Osteoblast (primary cell): Measurements from ENCODE around the gene MAGEF1. TPM values are rescaled to one million over a fixed set of nuclear protein-coding genes. Genes with fewer than 3 reads are reported as not detected.

Source experiments
- DNase-seq: peaks from one replicate; pipeline ENCODE4 v3.0.0; 2011; ENCODE audit warnings: low spot score, mixed read lengths; ENCODE audit not compliant: insufficient read length; ENCODE audit errors: missing footprints
- H2AFZ ChIP-seq: 2 replicates; pipeline ENCODE4 v1.6.0; 2011; ENCODE audit warnings: mild to moderate bottlenecking, low read length
- H3K27ac ChIP-seq: 2 replicates; pipeline ENCODE4 v1.5.1; 2011; ENCODE audit warnings: mild to moderate bottlenecking, low read depth, low read length, moderate library complexity
- H3K27me3 ChIP-seq: 2 replicates; pipeline ENCODE4 v1.6.0; 2012; ENCODE audit warnings: mild to moderate bottlenecking, control low read depth, inconsistent platforms, low read length, moderate library complexity; ENCODE audit not compliant: insufficient read depth
- H3K36me3 ChIP-seq: 2 replicates; pipeline ENCODE4 v1.5.1; 2011; ENCODE audit warnings: mild to moderate bottlenecking, low read length, control low read depth, moderate library complexity; ENCODE audit not compliant: insufficient read depth
- H3K4me1 ChIP-seq: 2 replicates; pipeline ENCODE4 v1.5.1; 2011; ENCODE audit warnings: mild to moderate bottlenecking, low read length, control low read depth, moderate library complexity; ENCODE audit not compliant: insufficient read depth
- H3K4me2 ChIP-seq: 2 replicates; pipeline ENCODE4 v1.6.0; 2011; ENCODE audit warnings: mild to moderate bottlenecking, low read length; ENCODE audit not compliant: insufficient read depth
- H3K4me3 ChIP-seq: fragments of 200-600 bp; sonication (generic); 3 replicates; pipeline ENCODE4 v1.5.1; 2012; ENCODE audit warnings: mild to moderate bottlenecking, low read length, inconsistent platforms; ENCODE audit not compliant: insufficient read depth
- H3K79me2 ChIP-seq: 2 replicates; pipeline ENCODE4 v1.6.0; 2012; ENCODE audit warnings: mild to moderate bottlenecking, low read length, control low read depth, inconsistent platforms; ENCODE audit not compliant: insufficient read depth
- H3K9me3 ChIP-seq: 2 replicates; pipeline ENCODE4 v1.5.1; 2011; ENCODE audit warnings: low read depth, low read length, control low read depth
- H4K20me1 ChIP-seq: 2 replicates; pipeline ENCODE4 v1.6.0; 2012; ENCODE audit warnings: mild to moderate bottlenecking, low read length, control low read depth; ENCODE audit not compliant: insufficient read depth
- CTCF ChIP-seq: IDR thresholded peaks from 2 replicates; pipeline ENCODE4 v1.5.1; 2011; ENCODE audit warnings: mild to moderate bottlenecking, low read depth, low read length, moderate library complexity; ENCODE audit errors: extremely low read depth
- total RNA-seq: library from RNA; depleted of rRNA; stranded (reverse); fragments of >200 nt; gene quantifications from 2 replicates; pipeline ENCODE4 v1.2.3, GENCODE V29; 2012

The MAGEF1 gene
- total RNA-seq, 1 donor, result 18.8 TPM

- Histone ChIP-seq H3K4me2 (peak overlapping the region; percentile 27), H3K27ac (no peak overlapping the region), H4K20me1 (no peaks in the 10 kb centered on the region), H3K4me3 (peak overlapping the region; percentile 28), H2AFZ (peak overlapping the region; percentile 56), H3K79me2 (no peaks in the 10 kb centered on the region), H3K27me3 (no peaks in the 10 kb centered on the region), H3K36me3 (no peaks in the 10 kb centered on the region), H3K9me3 (no peaks in the 10 kb centered on the region), H3K4me1 (peaks cover 21% of the 10 kb centered on the region)
- no peak for TF ChIP-seq CTCF
- no peak for DNase-seq
These were observed 28.0 kb upstream of the MAGEF1 start for GRCh38 chr3:184739594-184740505.

GRCh38 chr3:184738982-184739381 is 27.1 kb upstream of the MAGEF1 start:
- DNase-seq, result no peak
- TF ChIP-seq CTCF, result no peak
- H2AFZ ChIP-seq, result no peak overlapping the region

DNA sequence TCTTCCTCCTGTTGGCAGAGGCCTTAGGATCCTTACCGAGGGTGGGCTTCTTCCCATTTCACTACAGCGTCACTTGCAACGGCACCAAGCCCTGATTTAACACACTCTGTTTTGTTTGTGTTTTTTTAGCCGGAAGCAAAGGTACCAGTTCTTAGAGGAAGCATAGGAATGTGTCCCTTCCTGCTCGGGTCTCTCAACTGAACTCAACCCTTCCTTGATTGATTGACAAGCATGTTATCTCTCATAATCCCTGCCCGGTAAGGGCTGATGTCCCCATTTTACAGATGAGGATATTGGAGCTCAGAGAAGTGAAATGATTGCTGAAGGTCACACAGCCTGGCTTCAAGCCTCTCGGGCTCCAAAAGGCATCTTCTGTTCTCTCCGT is 26.6 kb upstream of the MAGEF1 start:
- peak overlapping the region; percentile 71 for H3K4me2 ChIP-seq
- H3K9me3 ChIP-seq, result no peaks in the 10 kb centered on the region
- peaks cover 21% of the 10 kb centered on the region for H3K4me1 ChIP-seq
- no peak overlapping the region for H2AFZ ChIP-seq
- no peaks in the 10 kb centered on the region for H3K79me2 ChIP-seq
- H3K36me3 ChIP-seq, result no peaks in the 10 kb centered on the region
- no peak for DNase-seq
- peak overlapping the region; percentile 28 for H3K27ac ChIP-seq
- peak overlapping the region; percentile 16 for H3K4me3 ChIP-seq
- no peaks in the 10 kb centered on the region for H3K27me3 ChIP-seq
- no peaks in the 10 kb centered on the region for H4K20me1 ChIP-seq
- TF ChIP-seq CTCF, result no peak

More at GRCh38 chr3:184738982-184739381, 27.1 kb upstream of the MAGEF1 start:
- H3K36me3 ChIP-seq, result no peaks in the 10 kb centered on the region
- no peak overlapping the region for H3K4me3 ChIP-seq
- H4K20me1 ChIP-seq, result no peaks in the 10 kb centered on the region
- no peaks in the 10 kb centered on the region for H3K27me3 ChIP-seq
- no peaks in the 10 kb centered on the region for H3K79me2 ChIP-seq
- no peak overlapping the region for H3K27ac ChIP-seq
- no peaks in the 10 kb centered on the region for H3K9me3 ChIP-seq
- peaks cover 21% of the 10 kb centered on the region for H3K4me1 ChIP-seq
- no peak overlapping the region for H3K4me2 ChIP-seq
